GM21723 (cell line): Measurements from ENCODE around the gene GIN1.
"Not testable (repeated sequence)": the region's sequence is repeated elsewhere in the genome, so short reads cannot be mapped to it uniquely, and the experiment has no call there.

Experiments
- ATAC-seq: cut with Tn5 transposase; IDR thresholded peaks from one replicate; pipeline ENCODE4 v1.9.1; 2021; ENCODE audit warnings: mild to moderate bottlenecking, moderate library complexity; ENCODE audit not compliant: unreplicated experiment

The GIN1 gene

GRCh38 chr5:103110403-103110802 is 9.5 kb downstream of the GIN1 start:
- no peak for ATAC-seq

GRCh38 chr5:103109277-103109676 is 10.7 kb downstream of the GIN1 start:
- ATAC-seq, result no peak

- ATAC-seq, result no peak
Measured at GRCh38 chr5:103108086-103108485, 11.9 kb downstream of the GIN1 start.

- ATAC-seq, result no peak
Measured at GRCh38 chr5:103102234-103102633, 17.7 kb downstream of the GIN1 start.

- no peak for ATAC-seq
Measured at GRCh38 chr5:103101079-103101750, 18.7 kb downstream of the GIN1 start.

GRCh38 chr5:103098993-103099392 is 20.9 kb downstream of the GIN1 start:
- ATAC-seq, result no peak

GRCh38 chr5:103094737-103095136 is 25.2 kb downstream of the GIN1 start:
- ATAC-seq, result no peak

GRCh38 chr5:103093727-103094126 is 26.2 kb downstream of the GIN1 start:
- no peak for ATAC-seq

- ATAC-seq, result no peak
Measured at GRCh38 chr5:103092676-103093075, 27.3 kb downstream of the GIN1 start.

GRCh38 chr5:103090791-103091190 is 29.1 kb downstream of the GIN1 start:
- no peak for ATAC-seq

- no peak for ATAC-seq
Measured at GRCh38 chr5:103089272-103089671, 30.7 kb downstream of the GIN1 start.

- no peak for ATAC-seq
Measured at GRCh38 chr5:103086547-103086946, 33.4 kb downstream of the GIN1 start.

GRCh38 chr5:103079796-103080195 is 40.1 kb downstream of the GIN1 start:
- ATAC-seq, result no peak

GRCh38 chr5:103075442-103075841 is 44.5 kb downstream of the GIN1 start:
- ATAC-seq, result no peak

GRCh38 chr5:103073500-103073899 is 46.4 kb downstream of the GIN1 start:
- not testable (repeated sequence) for ATAC-seq

- ATAC-seq, result no peak
Measured at GRCh38 chr5:103066326-103066725, 53.6 kb downstream of the GIN1 start.

- ATAC-seq, result no peak
Measured at GRCh38 chr5:103060424-103060954, 59.4 kb downstream of the GIN1 start.

GRCh38 chr5:103059525-103059924 is 60.4 kb downstream of the GIN1 start:
- no peak for ATAC-seq

GRCh38 chr5:103057208-103058130 is 62.5 kb downstream of the GIN1 start:
- no peak for ATAC-seq

- ATAC-seq, result not testable (repeated sequence)
Measured at GRCh38 chr5:103046706-103047105, 73.2 kb downstream of the GIN1 start.

- no peak for ATAC-seq
Measured at GRCh38 chr5:103041071-103041676, 78.8 kb downstream of the GIN1 start.
